GM19468 (cell line): ENCODE data around the gene EIF4G3.
"Not testable (repeated sequence)": the region's sequence is repeated elsewhere in the genome, so short reads cannot be mapped to it uniquely, and the experiment has no call there.

ENCODE experiments used
- ATAC-seq: cut with Tn5 transposase; IDR thresholded peaks from one replicate; pipeline ENCODE4 v1.9.1; 2021; ENCODE audit warnings: mild to moderate bottlenecking, moderate library complexity, moderate number of reproducible peaks; ENCODE audit not compliant: unreplicated experiment; ENCODE audit errors: extremely low read depth

EIF4G3 gene

GRCh38 chr1:21176586-21177555 lies at the start of gene EIF4G3:
Gene EIF4G3 (minus strand): TSS chr1:21176897. CDS start chr1:21002742, 174,155 bp downstream.
- ATAC-seq, result peak; percentile 85

- no peak for ATAC-seq
Measured at GRCh38 chr1:21225065-21225464, 48.4 kb upstream of the EIF4G3 start.

- ATAC-seq, result no peak
Measured at GRCh38 chr1:21220815-21221214, 44.1 kb upstream of the EIF4G3 start.

GRCh38 chr1:21219674-21220073 lies 43.0 kb upstream of the EIF4G3 start:
- no peak for ATAC-seq

GRCh38 chr1:21217812-21218596 lies 41.3 kb upstream of the EIF4G3 start:
- ATAC-seq, result no peak

GRCh38 chr1:21216835-21217811 lies 40.4 kb upstream of the EIF4G3 start:
- ATAC-seq, result no peak

GRCh38 chr1:21212126-21212525 lies 35.4 kb upstream of the EIF4G3 start:
- no peak for ATAC-seq

- ATAC-seq, result not testable (repeated sequence)
Measured at GRCh38 chr1:21208137-21208700, 31.5 kb upstream of the EIF4G3 start.

GRCh38 chr1:21206117-21206516 lies 29.4 kb upstream of the EIF4G3 start:
- no peak for ATAC-seq

- ATAC-seq, result no peak
Measured at GRCh38 chr1:21205416-21205815, 28.7 kb upstream of the EIF4G3 start.

GRCh38 chr1:21201650-21202049 lies 25.0 kb upstream of the EIF4G3 start:
- no peak for ATAC-seq

- not testable (repeated sequence) for ATAC-seq
Measured at GRCh38 chr1:21201238-21201637, 24.5 kb upstream of the EIF4G3 start.

- ATAC-seq, result no peak
Measured at GRCh38 chr1:21200767-21201166, 24.1 kb upstream of the EIF4G3 start.

- ATAC-seq, result no peak
Measured at GRCh38 chr1:21198929-21199328, 22.2 kb upstream of the EIF4G3 start.

- ATAC-seq, result no peak
Measured at GRCh38 chr1:21192871-21193270, 16.2 kb upstream of the EIF4G3 start.

- no peak for ATAC-seq
Measured at GRCh38 chr1:21192284-21192683, 15.6 kb upstream of the EIF4G3 start.

- ATAC-seq, result not testable (repeated sequence)
Measured at GRCh38 chr1:21190771-21191170, 14.1 kb upstream of the EIF4G3 start.

- no peak for ATAC-seq
Measured at GRCh38 chr1:21189906-21190500, 13.3 kb upstream of the EIF4G3 start.

- no peak for ATAC-seq
Measured at GRCh38 chr1:21189421-21189820, 12.7 kb upstream of the EIF4G3 start.
